Body of pancreas (tissue), 4 donors: ENCODE measurements around the gene CCSER2. TPM values are rescaled to one million over a fixed set of nuclear protein-coding genes. Genes with fewer than 3 reads are reported as not detected.
"Not testable (repeated sequence)": the region's sequence is repeated elsewhere in the genome, so short reads cannot be mapped to it uniquely, and the experiment has no call there.

Source experiments
- ATAC-seq: fragments of 150-250 bp; one replicate; pipeline ENCODE4 v1.9.1; 2016
- DNase-seq, 4 donors: peaks; one replicate each; pipeline ENCODE4 v3.0.0-alpha.2; 2019
- H3K27ac ChIP-seq, 4 donors: fragments of 200-600 bp; sonication (generic); 1 replicate in 3 of 4; 2 replicates in 1 of 4; pipeline versions ENCODE4 v1.5.1 to v1.6.1; 2016 to 2019; ENCODE audit warnings: mild to moderate bottlenecking in 1 of 4, mixed read lengths in 1 of 4, moderate library complexity in 1 of 4
- H3K27me3 ChIP-seq, 2 donors: fragments of 200-600 bp; sonication (generic); one replicate each; pipeline ENCODE4 v1.6.0; 2016; ENCODE audit warnings: mild to moderate bottlenecking in 1 of 2
- H3K36me3 ChIP-seq, 2 donors: fragments of 200-600 bp; sonication (generic); replicated peaks in 1 of 2; 2 replicates each; pipeline ENCODE4 v1.5.1; 2016; ENCODE audit warnings: low read depth in 2 of 2; ENCODE audit not compliant: insufficient read depth in 1 of 2
- H3K4me1 ChIP-seq: fragments of 200-600 bp; sonication (generic); one replicate; pipeline ENCODE4 v1.6.0; 2016
- H3K4me3 ChIP-seq, 2 donors: fragments of 200-600 bp; sonication (generic); 1 replicate in 1 of 2; 2 replicates in 1 of 2; pipeline ENCODE4 v1.5.1; 2016 to 2019
- H3K9me3 ChIP-seq, 3 donors: fragments of 200-600 bp; sonication (generic); 1 replicate in 2 of 3; 2 replicates in 1 of 3; pipeline ENCODE4 v1.5.1; 2016
- POLR2A ChIP-seq, 3 donors: fragments of 450-650 bp; IDR thresholded peaks; one replicate each; pipeline ENCODE4 v1.6.1; 2016; ENCODE audit warnings: antibody characterized with exemption in 3 of 3, mild to moderate bottlenecking in 2 of 3
- WGBS, 2 donors: methylation state at CpG; one replicate each; pipeline ENCODE4 v1.1.5; 2017; 5-methylcytosine and 5-hydroxymethylcytosine counted together
- intact Hi-C: fragments of 100-400 bp; cut with DNase I; formaldehyde crosslinking; loops from one replicate; pipeline ENCODE4 v1.15.1; 2023
- total RNA-seq, 2 donors: library from RNA; depleted of rRNA; stranded (reverse); fragments of >200 nt; gene quantifications; one replicate each; pipeline ENCODE4 v1.1.0, GENCODE V29; 2016
- TF ChIP-seq, protein P1 (sequence below), 7 experiments: fragments of 450-650 bp in 4 of 7; fragments of 200-600 bp in 3 of 7; sonication (generic) in 3 of 7; IDR thresholded peaks; one replicate each; pipeline ENCODE4 v1.5.1; 2016 to 2019; ENCODE audit warnings: antibody characterized with exemption in 7 of 7

CCSER2 gene
- total RNA-seq, 2 donors from 2014 or later = 14.5 to 20.0 TPM

DNA sequence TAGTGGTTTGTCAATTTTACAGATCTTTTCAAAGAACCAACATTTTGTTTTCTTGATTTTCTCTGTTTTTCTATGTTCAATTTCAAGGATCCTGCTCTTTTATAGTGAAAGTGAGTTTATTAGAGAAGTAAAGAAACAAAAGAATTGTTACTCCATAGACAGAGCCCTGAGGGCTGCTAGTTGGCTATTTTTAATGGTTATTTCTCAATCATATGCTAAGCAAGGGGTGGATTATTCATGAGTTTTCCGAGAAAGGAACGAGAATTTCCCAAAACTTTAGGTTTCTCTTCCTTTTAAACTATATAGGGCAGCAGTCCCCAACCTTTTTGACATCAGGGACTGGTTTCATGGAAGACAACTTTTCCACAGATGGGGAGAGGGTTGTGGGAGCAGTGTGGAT is 165.0 kb downstream of the CCSER2 start:
- H3K36me3 ChIP-seq = no peaks in the 10 kb centered on the region
- WGBS, 2 donors = 90% methylated on average over 2 of the region's 2 CpGs
- intact Hi-C loops = no loop called here
- H3K4me3 ChIP-seq = no peak overlapping the region
- TF ChIP-seq, protein P1, sequence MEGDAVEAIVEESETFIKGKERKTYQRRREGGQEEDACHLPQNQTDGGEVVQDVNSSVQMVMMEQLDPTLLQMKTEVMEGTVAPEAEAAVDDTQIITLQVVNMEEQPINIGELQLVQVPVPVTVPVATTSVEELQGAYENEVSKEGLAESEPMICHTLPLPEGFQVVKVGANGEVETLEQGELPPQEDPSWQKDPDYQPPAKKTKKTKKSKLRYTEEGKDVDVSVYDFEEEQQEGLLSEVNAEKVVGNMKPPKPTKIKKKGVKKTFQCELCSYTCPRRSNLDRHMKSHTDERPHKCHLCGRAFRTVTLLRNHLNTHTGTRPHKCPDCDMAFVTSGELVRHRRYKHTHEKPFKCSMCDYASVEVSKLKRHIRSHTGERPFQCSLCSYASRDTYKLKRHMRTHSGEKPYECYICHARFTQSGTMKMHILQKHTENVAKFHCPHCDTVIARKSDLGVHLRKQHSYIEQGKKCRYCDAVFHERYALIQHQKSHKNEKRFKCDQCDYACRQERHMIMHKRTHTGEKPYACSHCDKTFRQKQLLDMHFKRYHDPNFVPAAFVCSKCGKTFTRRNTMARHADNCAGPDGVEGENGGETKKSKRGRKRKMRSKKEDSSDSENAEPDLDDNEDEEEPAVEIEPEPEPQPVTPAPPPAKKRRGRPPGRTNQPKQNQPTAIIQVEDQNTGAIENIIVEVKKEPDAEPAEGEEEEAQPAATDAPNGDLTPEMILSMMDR (IDR thresholded peaks at IDR 0.05) = no peak
- no peak for TF ChIP-seq POLR2A (IDR thresholded peaks at IDR 0.05)
- no peaks in the 10 kb centered on the region for H3K9me3 ChIP-seq
- no peak for ATAC-seq
- H3K4me1 ChIP-seq = peaks cover 9% of the 10 kb centered on the region
- no peak overlapping the region for H3K27ac ChIP-seq
- H3K27me3 ChIP-seq = no peaks in the 10 kb centered on the region
- no peak for DNase-seq

GRCh38 chr10:84493951-84494848 is 165.8 kb downstream of the CCSER2 start:
- TF ChIP-seq, protein P1 (IDR thresholded peaks at IDR 0.05) = no peak
- no peak for TF ChIP-seq POLR2A (IDR thresholded peaks at IDR 0.05)
- DNase-seq (no peak), ATAC-seq (no peak)
- Histone ChIP-seq H3K36me3 (no peaks in the 10 kb centered on the region), H3K9me3 (no peaks in the 10 kb centered on the region), H3K27ac (no peak overlapping the region), H3K4me1 (peaks cover 9% of the 10 kb centered on the region), H3K27me3 (no peaks in the 10 kb centered on the region), H3K4me3 (no peak overlapping the region)
- intact Hi-C loops = no loop called here
- 86 to 87% methylated on average over 8 to 9 of the region's 9 CpGs for WGBS, 2 donors

DNA sequence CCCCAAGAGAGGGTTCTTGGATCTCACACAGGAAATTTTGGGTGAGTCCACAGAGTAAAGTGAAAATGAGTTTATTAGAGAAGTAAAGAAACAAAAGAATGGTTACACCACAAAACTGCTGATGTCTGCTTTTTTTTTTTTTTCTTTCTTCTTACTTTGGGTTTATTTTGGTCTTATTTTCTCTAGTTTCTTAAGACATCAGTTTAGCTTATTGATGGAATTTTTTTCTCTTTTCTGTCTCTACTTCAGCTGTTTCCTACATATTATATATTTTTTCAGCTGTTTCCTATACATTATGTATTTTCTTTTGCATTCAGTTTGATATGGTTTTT is 166.4 kb downstream of the CCSER2 start:
- intact Hi-C loops = no loop called here
- Histone ChIP-seq H3K4me3 (no peak overlapping the region), H3K27me3 (no peaks in the 10 kb centered on the region), H3K36me3 (no peaks in the 10 kb centered on the region), H3K27ac (no peak overlapping the region), H3K4me1 (peaks cover 9% of the 10 kb centered on the region), H3K9me3 (no peaks in the 10 kb centered on the region)
- no peak for TF ChIP-seq POLR2A (IDR thresholded peaks at IDR 0.05)
- TF ChIP-seq, protein P1 (IDR thresholded peaks at IDR 0.05) = no peak
- DNase-seq = no peak
- ATAC-seq = no peak

DNA sequence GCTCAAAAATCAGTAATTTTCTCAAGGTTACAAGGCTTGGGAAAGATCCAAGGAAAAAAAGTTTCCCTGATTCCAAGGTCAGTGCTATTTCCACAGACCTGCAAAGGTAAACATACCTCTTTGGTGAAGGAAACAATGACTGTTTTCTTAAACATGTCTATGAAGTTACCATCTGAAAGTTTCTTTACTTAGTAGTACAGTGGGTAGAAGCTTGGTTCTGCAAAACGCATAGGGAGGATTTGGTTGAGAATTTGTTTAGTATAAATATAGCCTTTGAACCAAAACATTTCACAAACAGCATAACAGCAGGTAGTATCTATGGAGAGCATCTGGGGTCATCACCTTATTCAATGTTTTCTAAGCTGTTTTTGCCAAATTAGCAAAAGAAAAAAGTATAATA is 169.6 kb downstream of the CCSER2 start:
- Histone ChIP-seq H3K4me1 (peaks cover 9% of the 10 kb centered on the region), H3K27me3 (no peaks in the 10 kb centered on the region), H3K27ac (no peak overlapping the region), H3K36me3 (no peaks in the 10 kb centered on the region), H3K9me3 (no peaks in the 10 kb centered on the region), H3K4me3 (no peak overlapping the region)
- WGBS, 2 donors = 13 to 21% methylated on average over 1 of the region's 1 CpG
- ATAC-seq = peak; percentile 52
- no peak for TF ChIP-seq POLR2A (IDR thresholded peaks at IDR 0.05)
- TF ChIP-seq, protein P1 (IDR thresholded peaks at IDR 0.05) = no peak
- no peak for DNase-seq
- intact Hi-C loops = no loop called here

DNA sequence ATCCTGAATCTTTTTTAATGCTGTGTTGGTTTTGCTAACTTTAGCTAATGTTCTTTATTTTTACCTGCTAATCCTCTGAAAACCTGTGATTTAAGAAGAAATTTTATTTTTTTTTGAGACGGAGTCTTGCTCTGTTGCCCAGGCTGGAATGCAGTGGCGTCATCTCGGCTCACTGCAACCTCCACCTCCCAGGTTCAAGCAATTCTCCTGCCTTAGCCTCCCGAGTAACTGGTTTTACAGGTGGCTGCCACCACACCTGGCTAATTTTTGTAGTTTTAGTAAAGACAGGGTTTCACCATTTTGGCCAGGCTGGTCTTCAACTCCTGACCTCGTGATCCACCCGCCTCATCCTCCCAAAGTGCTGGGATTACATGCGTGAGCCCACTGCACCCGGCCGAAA is 170.7 kb downstream of the CCSER2 start:
- DNase-seq, H3K36me3 ChIP-seq, intact Hi-C loops, H3K27ac ChIP-seq, ATAC-seq, H3K9me3 ChIP-seq, H3K27me3 ChIP-seq, H3K4me1 ChIP-seq, H3K4me3 ChIP-seq: not testable (repeated sequence)
- WGBS, 2 donors = 98 to 99% methylated on average over 9 of the region's 9 CpGs
